ENCODE results near the gene BACH1.

The BACH1 gene

DNA sequence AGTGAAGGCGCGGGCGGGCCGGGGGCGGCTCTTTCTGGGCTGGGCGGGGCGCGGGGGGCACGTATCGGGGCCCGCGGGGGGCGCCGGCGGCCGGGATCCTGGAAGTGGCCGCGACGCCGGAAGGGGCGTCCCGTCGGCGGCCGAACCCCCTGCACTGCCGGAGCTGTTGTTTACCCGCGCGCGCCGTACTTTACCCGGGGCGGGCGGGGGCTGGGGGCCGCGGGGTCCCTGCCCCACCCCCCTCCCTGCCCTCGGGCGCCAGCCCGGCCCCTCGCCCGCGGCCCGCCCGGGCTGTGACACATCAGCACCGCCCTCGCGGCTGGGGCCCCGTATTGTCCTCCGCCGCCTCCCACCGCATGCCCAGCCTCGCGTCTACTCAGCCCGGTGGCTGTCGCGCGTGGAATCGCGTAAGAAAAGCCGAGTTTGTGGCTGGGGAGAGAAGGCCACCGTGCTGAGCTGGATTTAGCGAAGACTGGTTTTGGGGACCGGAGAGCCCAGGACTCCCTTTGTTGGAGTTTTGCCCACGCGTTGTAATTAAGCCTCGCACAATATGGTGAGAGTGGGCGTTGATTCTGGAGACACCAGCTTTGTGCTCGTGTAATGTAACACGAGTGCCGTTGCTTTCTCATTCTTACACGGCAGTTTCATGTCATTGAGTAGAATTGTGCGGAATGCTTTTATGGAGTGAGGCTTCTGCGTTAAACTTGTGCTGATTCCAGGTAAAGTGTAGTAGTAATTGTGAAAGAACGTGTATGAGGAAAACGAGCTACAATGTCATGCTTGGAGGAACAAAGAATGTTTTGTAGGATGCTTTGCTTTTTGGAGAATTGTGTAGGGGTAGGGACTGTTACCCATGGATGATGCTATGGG is 559 bp downstream of the BACH1 start:
- TF ChIP-seq CTCF (IDR thresholded peaks at IDR 0.05; ENCODE audit: control extremely low read depth, extremely low read depth, low read depth, missing control alignments) = no peak
- POLR2A ChIA-PET = interaction anchor here (1.0 to 4.0 kb wide), 12 partner anchors 8 to 225 kb away, joined by 3 to 30 read pairs (median 7); partner anchors contain the start of gene CCT8
- DNase-seq (ENCODE audit: extremely low spot score) = peak; percentile 42
- CTCF ChIA-PET = interaction anchor here (0.6 to 2.1 kb wide), 12 partner anchors 10 to 275 kb away, joined by 3 to 6 read pairs (median 4); partner anchors contain the start of gene USP16

GRCh38 chr21:29299916-29300806 is 1.4 kb downstream of the BACH1 start:
- no peak for TF ChIP-seq CTCF (IDR thresholded peaks at IDR 0.05; ENCODE audit: control extremely low read depth, extremely low read depth, low read depth, missing control alignments)
- ChIA-PET CTCF (interaction anchor here (0.6 to 3.7 kb wide), 21 partner anchors 8 to 276 kb away, joined by 3 to 16 read pairs (median 4); partner anchors contain the start of gene USP16), POLR2A (interaction anchor here (0.7 to 4.0 kb wide), 15 partner anchors 9 to 275 kb away, joined by 3 to 30 read pairs (median 4); partner anchors contain the start of genes CCT8 and USP16)
- DNase-seq (ENCODE audit: extremely low spot score) = peak; percentile 53

DNA sequence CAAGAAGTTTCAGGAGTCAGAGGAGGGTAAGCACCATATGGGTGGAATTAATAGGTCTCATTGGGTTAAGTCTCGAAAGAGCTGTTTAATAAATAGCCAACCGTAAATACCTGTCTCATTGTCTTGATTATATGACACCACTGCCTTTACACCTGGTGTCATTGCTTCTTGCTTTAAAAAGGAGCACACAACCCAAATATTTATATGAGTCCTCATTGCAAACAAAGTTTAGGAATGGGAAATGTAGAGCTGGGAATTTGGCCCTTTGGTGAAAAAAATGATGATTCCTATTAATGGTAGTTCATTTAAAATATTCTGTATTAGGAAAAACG is 2.1 kb downstream of the BACH1 start:
- TF ChIP-seq CTCF (IDR thresholded peaks at IDR 0.05; ENCODE audit: control extremely low read depth, extremely low read depth, low read depth, missing control alignments) = no peak
- CTCF ChIA-PET = interaction anchor here (0.6 to 3.7 kb wide), 21 partner anchors 9 to 276 kb away, joined by 3 to 16 read pairs (median 4); partner anchors contain the start of gene USP16
- POLR2A ChIA-PET = interaction anchor here (0.7 to 4.0 kb wide), 15 partner anchors 10 to 276 kb away, joined by 3 to 30 read pairs (median 4); partner anchors contain the start of genes CCT8 and USP16
- DNase-seq (ENCODE audit: extremely low spot score) = peak; percentile 79

- ChIA-PET POLR2A (interaction anchor here (0.8 to 4.0 kb wide), 6 partner anchors 13 to 70 kb away, joined by 3 to 30 read pairs (median 4); no protein-coding TSS in a partner anchor), CTCF (interaction anchor here (1.1 to 3.7 kb wide), 10 partner anchors 11 to 180 kb away, joined by 3 to 16 read pairs (median 4); no protein-coding TSS in a partner anchor)
- TF ChIP-seq CTCF (IDR thresholded peaks at IDR 0.05; ENCODE audit: control extremely low read depth, extremely low read depth, low read depth, missing control alignments) = no peak
- DNase-seq (ENCODE audit: extremely low spot score) = no peak
These were observed 3.0 kb downstream of the BACH1 start for GRCh38 chr21:29301691-29302090.

DNA sequence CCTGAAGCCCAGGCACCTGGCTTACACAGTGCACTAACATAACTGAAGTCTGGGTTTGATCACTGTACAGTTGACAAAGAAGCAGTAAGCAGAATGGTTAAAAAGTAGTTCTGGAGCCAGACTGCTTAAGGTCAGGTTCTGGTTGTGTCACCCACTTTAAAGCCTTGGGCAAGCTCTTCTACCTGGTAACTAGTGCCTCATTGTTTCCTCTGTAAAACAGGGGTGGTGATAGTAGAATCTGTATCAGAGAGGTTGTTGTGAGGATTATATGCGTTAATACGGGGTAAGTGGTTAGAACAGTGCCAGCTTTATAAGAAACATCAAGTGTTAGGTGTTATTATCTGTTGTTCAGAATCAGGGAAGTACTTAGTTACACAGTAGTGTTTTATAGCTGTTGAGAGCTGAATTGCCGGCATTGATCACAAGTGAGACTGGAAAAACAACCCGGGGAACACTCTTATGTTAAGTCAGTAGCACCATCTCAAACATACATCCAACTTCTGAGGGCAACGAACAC is 3.7 kb downstream of the BACH1 start:
- no peak for TF ChIP-seq CTCF (IDR thresholded peaks at IDR 0.05; ENCODE audit: control extremely low read depth, extremely low read depth, low read depth, missing control alignments)
- ChIA-PET CTCF (interaction anchor here (1.0 to 3.7 kb wide), 11 partner anchors 12 to 215 kb away, joined by 3 to 16 read pairs (median 4); no protein-coding TSS in a partner anchor), POLR2A (interaction anchor here (0.8 to 2.2 kb wide), 5 partner anchors 12 to 69 kb away, joined by 3 to 12 read pairs (median 3); no protein-coding TSS in a partner anchor)
- DNase-seq (ENCODE audit: extremely low spot score) = no peak

All from GM10248 (cell line).